GM19043 (cell line): ENCODE measurements around the gene ELL2.
"Not testable (repeated sequence)": the region's sequence is repeated elsewhere in the genome, so short reads cannot be mapped to it uniquely, and the experiment has no call there.

ENCODE experiments used
- ATAC-seq: cut with Tn5 transposase; IDR thresholded peaks from one replicate; pipeline ENCODE4 v1.9.1; 2021; ENCODE audit warnings: low read depth; ENCODE audit not compliant: unreplicated experiment

ELL2 gene

DNA sequence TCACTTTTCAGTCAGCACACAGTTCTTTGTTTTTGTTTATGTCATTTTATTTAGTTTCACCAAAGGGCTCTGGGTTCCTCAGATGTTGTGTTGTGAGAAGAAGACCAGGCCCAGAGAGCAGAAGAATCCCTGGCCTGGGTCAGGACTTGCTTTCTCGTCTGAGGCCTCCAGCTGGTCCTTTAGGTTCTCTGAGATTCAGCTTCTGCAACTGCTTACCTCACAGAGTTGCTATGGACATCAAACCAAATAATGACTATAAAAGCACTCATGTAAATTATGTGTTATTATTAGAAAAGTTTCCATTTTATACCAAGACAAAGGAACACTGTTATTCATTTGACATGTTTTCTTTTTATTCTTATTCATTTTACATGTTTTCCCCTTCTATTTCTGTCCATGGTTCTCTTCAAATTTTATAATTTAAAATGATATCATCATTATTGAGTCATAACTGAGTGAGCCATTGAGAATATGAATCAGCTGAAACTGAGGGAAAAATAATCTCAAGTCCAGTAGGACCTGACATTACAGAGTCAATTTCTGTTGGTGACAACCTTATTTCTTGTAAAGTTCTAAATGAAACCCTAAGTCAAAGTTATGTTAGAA, 95.1 kb downstream of the ELL2 start:
- no peak for ATAC-seq

DNA sequence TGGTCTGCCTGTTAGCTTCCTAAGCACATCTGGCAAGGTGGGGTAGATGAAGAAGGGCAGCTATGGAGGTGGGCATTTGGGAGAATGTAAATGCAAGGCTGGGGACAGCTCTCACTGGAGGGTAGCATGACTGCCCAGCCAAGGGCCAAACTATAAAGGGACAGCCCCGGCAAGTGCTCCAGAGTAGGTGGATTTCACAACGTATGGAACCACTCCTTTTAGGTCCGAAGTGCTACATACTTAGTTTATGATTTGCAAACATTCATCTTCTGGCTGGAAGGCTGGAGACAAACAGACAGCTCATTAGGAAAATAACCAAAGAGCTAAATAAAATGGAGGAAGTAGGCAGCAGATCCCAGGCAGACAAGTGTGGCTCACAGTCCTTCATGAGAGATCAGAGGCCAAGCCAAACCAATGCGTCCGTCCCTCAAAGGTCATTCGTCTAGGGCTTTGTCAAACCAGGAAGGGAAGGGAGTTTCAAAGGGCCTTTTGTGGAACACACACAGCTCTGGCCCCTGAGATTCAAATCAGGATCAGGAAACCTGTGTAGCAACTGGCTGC, 96.6 kb downstream of the ELL2 start:
- no peak for ATAC-seq

DNA sequence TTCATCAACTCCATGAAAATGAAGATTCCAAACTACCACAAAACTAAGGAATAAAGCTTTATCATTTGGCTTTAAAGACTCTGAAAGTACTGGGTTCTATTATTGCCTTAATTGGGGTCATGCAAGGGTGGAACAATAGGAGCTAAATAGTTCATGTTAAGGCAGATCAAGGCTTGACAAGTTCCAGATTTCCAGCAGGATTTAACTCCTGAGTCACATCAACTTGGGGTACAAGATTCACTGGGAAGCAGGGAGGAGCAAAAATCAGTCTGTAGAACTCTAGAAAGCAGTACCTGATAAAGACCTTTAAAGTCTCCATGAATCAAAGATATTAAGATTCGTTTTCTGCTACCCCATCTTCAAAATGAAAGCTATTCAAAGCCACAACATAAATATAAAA, 97.2 kb downstream of the ELL2 start:
- no peak for ATAC-seq

DNA sequence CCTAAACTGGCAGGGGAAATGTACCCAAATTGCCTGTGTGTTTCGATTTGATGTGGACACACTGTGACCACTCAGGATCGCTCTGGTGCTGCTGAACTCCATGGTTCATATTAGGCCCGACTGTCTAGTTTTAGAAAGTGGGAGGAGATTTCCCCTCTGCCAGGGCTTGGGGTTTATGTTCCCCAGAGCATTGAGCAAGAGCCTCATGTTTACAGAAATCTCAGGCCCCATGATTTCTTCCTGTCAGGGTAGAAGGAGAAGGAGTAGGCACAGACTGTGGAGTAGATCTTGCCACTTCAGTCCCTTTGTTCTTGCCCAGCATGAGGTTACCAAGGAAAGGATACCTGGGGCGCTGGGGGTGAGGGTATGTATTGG, 98.3 kb downstream of the ELL2 start:
- no peak for ATAC-seq

DNA sequence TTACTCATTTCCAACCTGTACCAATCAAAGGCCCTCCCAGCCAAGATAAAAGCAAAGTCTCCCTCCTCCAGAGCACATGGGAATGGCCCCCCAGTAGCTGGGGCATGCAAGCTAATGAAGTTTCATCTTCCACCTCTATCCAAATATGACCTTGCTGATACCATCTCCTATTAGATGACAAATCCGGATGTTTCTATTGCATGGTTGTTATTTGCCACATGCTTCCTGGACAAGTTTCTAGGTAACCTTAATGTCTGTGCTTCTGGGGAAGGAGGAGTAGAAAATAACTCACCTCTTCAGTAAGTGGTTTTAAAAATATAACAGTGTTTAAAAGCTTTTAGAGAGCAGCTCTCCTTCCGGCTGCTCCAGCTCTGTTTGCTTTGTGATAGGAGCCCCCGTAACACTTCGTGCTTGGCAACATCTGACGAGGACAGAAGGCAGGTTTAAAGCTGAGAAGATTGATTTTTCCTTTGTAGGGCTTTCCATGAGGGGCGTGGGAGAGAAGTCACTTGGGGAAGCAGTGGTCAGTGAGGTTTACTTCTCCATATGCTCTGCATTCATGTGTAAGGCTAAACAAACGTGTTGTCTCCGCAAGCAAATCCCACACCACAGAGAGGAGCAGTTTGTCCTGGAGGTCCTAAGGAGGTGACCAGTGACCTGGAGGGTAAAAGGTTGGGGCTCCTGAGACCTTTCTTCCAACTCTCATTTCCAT, 98.8 kb downstream of the ELL2 start:
- ATAC-seq, result no peak

DNA sequence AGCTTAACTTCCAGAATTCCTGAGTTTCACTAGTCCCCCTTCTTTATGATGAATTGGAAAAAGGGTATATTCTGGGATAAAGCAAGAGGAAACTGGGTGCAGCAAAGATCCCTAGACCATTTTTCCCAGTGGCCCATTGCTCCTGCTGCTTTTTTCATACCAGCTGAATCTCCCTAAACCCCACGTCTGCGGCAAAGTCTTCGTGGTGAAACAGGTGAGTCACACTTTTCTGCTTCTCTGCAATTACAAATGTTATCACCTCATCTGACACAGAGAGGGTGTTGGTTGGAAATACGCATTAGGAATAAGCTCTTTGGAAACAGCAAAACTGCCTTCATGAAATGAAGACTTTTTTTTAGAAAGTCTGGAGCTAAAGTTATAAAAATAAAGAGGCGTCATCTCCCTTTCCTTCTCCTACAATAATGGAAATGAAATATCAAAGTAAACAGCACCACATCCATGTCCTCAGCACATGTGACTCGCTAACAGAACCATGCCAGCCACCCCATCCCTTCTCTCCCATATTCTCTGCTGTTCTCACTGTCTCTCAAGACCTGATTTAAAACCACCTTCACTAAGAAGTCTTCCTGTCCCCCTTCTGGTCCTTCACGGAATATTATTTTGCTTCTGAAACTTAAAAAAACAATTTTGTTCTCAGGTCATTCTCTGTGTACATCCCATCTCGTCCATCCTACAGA, 99.6 kb downstream of the ELL2 start:
- no peak for ATAC-seq

DNA sequence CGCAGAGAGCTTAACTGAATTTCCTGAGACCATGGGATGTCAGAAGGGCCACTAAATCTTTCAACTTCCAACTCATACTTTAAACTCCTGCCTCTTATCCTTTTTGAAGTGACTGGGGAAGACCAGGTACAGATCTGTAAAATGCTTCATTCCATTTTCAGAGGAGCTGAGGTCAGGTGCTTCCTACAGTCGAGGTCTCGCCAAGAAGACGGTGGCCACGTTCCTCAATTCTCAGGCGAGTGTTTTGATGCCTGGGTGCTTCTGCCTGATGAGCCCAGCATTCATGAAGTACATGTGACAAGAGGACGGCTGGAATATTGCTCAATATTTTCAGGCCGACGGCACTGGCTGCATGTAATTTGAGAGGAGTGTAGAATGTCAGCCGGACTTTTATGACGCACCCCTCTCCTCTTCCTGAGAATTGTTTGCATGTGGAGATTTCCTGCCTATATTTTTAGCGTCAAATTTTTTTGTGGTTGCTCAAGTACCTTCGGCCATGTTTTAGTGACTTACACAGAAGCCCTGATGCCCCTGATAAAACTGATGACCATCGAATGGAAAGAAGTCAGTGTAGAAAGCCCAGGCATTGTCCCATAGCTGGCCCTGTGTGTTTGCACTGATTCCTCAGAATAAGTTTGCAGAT, 100.3 kb downstream of the ELL2 start:
- ATAC-seq, result no peak

DNA sequence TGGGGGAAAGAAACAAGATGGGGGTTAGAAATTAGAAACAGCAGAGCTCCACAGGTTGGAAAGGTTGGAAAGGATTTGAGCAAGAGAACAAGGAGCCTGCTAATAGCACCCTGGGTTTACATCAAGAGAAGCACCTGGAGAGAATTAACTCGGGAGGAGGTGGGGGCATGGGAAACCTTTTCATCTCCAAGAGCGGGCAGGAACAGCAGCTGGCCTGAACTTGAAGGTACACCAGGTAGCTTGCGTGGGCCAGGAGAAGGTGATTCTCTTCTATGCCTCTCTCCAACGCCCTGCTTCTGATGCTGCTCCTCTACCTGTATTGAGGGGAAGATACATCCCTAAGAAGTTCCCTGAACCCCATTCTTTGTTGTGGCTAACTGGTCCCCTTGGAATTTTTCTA, 102.0 kb downstream of the ELL2 start:
- no peak for ATAC-seq

DNA sequence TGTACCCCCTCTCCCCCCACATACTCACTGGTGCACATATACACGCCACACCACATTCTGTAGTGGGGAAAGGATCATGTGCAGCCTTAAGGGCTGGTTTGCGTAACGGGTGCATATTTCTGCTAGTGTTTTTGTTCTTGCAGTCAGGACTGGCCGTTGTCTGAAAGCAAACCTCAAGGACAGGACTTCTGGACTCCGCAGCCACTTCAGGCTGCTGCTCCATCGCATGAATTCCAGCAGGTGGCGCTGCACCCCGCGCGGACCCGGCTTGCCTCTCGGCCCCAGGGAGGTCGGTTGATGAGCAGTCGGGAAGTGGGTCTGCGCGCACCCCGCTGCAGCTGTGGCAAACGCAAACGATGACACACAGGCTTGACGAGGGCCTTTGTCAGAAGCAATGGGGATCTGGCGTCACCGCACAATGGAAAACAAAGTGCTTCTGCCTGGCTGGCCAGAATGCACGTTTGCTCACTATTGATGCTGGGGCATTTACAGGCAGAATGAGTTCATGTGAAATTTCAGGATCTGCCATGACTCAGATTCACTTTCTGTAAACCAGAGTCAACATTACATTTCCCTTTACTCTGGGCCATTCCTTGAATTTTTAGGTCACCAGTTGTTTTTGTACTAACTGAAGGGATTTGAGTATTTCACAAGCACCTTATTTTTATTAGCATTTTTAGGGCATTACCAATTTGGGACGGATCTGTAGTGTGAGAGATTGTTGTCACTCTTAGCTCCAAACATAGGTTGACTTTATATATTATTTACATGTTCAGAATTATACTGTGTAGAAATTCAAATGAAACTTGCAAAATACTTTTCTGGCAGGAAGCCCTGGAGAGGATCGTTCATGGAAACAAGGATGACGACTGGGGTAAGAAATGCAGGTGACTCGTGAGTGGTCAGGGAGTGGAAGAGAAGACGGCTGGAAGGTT, 102.7 kb downstream of the ELL2 start:
- peak; percentile 91 for ATAC-seq

DNA sequence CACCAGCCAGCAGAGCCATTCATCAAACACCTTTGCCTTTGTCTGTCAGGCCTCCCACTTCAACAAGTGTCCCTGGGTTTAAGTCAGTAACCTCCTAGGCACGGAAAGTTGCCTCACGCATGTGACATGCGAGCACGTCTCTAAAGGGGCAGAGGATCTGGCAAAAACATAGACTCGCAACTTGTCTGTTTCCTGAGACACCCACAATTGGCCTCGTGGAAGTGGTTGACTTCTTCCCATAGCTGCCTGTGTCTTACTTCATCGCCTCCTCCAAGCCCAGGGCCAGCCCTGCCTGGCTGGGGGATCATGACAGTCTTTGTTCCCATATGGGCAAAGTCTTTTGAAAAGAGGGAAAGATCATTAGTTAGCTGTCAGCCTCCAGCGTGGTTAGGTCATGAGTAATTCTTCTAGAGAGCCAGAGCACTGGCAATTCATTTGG, 103.6 kb downstream of the ELL2 start:
- no peak for ATAC-seq

DNA sequence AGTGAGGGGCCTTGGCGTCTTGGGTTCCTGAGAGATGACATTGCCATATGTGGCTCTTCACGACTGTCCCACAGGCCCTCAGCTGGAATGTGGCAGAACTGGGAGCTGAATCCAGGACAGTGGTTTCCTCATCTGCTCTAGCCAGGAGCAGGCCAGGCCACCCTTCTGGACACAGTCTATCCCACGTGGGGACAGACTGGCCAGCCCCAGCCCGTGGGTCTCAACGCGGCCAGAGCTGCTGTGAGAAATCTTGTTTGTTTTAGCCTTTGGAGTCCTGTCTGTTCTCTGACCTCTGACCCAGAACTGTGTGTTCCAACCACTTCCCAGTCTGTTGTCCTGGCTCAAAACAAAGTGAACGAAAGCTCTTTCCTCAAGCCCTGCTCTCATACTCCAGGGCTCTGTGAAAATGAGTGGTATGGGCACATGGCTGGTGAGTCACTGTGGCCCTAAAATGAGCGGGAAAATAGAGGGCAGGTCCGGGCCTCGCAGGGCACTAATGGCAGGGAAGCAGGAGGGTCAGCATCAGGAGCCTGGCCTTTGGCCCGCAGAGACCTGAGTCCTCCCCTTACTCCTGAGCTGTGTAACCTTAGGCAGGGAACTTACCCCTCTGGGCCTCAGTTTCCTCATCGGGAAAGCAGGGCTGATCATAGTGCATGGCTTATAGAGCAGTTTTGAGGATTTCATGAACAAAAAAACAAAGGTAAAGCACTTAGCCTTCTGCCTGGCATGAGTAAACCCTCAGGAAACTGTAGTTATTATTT, 104.3 kb downstream of the ELL2 start:
- ATAC-seq, result no peak

DNA sequence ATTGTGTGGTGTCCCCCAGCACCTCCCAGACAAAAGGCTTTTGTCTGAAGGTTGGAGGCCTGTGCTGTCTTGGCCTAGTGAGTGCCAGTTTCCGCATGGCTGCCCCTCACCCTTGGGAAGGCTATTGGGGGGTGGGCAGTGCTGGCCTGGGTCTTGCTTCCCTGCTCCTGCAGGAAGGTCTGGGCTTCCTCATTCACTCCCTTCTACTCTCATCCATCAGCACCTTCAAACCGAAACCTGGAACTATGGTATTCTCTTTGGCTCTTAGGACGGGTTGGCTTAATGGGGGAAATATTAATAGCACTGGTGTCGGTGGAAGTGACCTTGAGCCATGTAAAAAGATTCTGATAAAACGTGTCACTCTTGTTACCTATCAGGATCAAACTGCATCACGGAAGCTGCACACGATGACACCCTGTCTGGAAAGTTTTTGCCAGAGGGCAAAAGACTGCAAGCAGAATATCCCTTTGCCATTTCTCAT, 105.1 kb downstream of the ELL2 start:
- no peak for ATAC-seq

DNA sequence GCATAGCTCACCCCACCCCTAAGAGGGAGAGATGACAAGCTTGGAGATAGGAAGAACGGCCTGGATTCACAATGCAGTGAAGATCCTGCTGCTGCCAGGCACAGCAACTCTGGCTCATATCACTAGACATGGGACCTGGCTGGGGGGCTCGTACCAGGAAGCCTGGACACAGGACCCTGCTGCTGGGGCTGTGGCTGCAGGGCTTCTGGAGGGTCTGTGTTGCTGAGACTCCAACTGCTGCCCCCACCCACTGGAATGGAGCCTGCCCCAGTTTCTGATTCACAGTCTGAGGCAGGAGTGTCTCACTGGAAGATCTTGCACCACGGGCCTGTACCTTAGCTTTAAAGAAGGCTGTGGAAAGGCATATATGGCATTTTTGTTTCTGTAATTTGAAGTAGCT, 108.2 kb downstream of the ELL2 start:
- no peak for ATAC-seq

DNA sequence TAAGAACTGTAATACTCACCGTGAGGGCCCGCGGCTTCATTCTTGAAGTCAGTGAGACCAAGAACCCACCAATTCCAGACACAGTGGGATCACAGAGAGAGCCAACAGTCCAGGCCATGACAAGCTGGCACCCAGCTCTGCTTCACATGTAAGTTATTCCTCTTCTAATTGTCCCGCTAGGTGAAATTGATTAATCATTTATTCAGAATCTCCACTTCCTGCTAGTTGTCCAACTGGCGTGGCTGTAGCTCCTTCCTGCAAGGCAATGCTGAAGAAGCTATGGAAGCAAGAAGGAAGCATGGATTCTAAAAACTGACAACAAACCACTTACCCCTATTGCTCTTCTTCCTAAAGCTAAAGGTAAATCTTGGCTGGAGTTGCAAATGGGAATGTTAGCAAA, 109.1 kb downstream of the ELL2 start:
- ATAC-seq, result no peak

DNA sequence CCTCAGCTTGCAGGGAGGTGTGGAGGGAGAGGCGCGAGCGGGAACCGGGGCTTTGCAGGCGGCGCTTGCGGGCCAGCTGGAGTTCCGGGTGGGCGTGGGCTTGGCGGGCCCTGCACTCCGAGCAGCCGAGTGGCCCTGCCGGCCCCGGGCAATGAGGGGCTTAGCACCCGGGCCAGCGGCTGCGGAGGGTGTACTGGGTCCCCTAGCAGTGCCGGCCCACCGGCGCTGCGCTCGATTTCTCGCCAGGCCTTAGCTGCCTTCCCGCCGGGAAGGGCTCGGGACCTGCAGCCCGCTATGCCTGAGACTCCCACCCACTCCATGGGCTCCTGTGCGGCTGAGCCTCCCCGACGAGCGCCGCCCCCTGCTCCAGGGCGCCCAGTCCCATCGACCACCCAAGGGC, 110.5 kb downstream of the ELL2 start:
- ATAC-seq, result not testable (repeated sequence)

DNA sequence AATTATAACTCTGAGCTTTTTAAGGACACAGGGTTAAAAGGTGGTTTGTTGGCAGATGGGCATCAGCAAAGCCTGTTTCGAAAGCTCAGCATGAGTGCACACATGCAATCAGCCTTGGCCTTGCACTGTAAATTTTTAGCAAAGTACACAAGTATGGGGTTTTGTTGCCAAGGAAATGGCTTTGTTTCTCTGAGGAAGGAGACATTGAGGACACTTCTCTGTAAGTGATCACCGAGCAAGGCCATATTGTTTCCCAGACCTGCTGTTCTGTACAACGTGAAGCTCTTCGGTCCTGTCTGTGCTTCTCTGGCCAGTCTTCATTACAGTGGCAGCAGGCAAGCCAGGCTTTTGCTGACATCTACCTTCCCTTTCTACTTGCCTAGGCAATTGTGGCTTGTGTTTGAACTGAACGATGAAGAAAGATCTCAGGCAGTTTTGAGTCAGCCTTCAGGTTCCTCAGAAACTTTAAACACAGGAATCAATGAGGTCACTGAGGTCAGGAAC, 111.2 kb downstream of the ELL2 start:
- ATAC-seq, result no peak

DNA sequence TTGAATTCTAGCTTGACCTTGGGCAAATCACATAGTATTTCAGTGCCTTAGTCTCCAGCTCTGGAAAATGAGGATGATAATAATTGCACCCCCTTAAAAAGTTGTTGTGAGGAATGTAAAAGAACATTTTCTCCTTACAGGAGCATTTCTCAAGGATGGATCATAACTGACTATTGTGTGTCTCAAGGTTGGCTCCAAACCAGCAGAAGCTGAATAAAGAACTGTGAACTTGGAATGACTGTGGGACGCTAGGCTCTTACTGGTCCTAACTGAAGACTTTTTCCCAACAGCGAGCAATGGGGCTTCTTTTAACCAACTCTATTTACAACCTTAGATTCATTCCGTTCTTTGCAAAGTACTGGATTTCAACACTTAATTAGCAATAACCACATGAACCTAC, 113.0 kb downstream of the ELL2 start:
- ATAC-seq, result no peak

DNA sequence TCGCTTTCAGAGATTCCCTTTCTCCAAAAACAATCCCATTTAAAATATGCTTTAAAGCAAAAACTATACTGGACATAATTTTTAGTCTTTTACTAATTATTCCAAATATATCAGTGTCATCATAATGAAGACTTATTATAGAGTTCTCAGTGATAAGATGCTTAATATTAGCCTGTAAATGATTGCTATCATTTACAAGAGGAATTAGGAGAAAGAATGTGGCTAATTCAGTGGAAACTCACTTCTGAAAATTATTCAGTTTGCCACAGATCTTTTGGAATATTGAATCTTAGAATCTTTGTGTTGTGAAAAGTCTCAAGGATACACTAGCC, 114.4 kb downstream of the ELL2 start:
- no peak for ATAC-seq

DNA sequence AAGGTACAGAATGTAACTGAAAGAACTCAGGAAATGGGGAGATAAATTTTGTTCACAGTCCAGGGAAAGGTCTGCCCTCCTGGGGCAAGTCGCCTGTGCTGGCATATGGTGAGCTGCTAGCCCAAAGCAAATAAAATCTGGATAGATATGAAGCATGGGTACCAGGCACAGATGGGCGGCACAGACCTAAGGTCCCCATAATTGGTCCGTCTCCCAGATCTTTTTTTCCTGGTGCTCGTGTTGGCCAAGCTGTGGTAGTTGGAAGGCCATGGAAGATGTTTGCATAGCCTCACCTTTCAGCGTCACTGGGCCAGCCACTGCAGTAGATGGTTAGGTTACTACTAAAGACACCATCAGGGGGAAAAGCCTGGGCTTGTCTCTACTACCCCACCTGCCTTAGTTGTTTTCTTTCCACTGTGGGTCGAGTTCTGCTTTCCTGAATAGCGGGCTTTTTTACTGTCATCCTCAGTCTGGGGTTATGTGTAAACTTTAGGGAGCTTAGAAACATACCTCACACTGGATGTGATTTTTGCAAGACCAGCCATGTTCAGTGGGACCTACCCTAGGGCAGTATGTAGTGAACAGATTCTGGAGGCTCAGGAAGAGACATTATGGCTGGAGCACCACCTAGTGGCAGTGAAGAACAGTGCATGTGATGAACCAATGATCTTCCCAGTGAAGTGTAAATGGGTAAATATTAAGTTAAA, 114.9 kb downstream of the ELL2 start:
- ATAC-seq, result peak; percentile 50
